SK-N-SH treated with all-trans-retinoic acid at 6 μM for 48 hours (cell line): ENCODE measurements around the gene VAC14.

ENCODE experiments used
- ATAC-seq: fragments of 200-7000 bp; cut with Tn5 transposase; 3 replicates; pipeline ENCODE4 v1.9.1; 2020; ENCODE audit warnings: mild to moderate bottlenecking, moderate library complexity
- ARNTL ChIP-seq: fragments of 450-650 bp; formaldehyde crosslinking; IDR thresholded peaks from 2 replicates; pipeline ENCODE4 v1.5.0; 2020; ENCODE audit warnings: low read depth, mild to moderate bottlenecking, moderate library complexity, borderline replicate concordance
- CSDC2 ChIP-seq: fragments of 250-450 bp; sonication (Bioruptor Pico); IDR thresholded peaks from 2 replicates; pipeline ENCODE4 v1.5.0; 2020; ENCODE audit warnings: mild to moderate bottlenecking, moderate library complexity
- CSRNP3 ChIP-seq: fragments of 250-450 bp; sonication (Bioruptor Pico); IDR thresholded peaks from 2 replicates; pipeline ENCODE4 v1.5.1; 2021; ENCODE audit warnings: mild to moderate bottlenecking, moderate library complexity
- ESRRG ChIP-seq: fragments of 250-450 bp; sonication (Bioruptor Pico); IDR thresholded peaks from 2 replicates; pipeline ENCODE4 v1.6.1; 2021; ENCODE audit warnings: mild to moderate bottlenecking
- GLIS3 ChIP-seq: fragments of 250-450 bp; sonication (Bioruptor Pico); IDR thresholded peaks from 2 replicates; pipeline ENCODE4 v1.5.0; 2020; ENCODE audit warnings: mild to moderate bottlenecking, moderate library complexity
- ISL1 ChIP-seq: fragments of 250-450 bp; sonication (Bioruptor Pico); IDR thresholded peaks from 2 replicates; pipeline ENCODE4 v2.1.2; 2022; ENCODE audit warnings: mild to moderate bottlenecking, moderate library complexity
- OSR1 ChIP-seq: fragments of 250-450 bp; sonication (Bioruptor Pico); IDR thresholded peaks from 2 replicates; pipeline ENCODE4 v1.8.0; 2022; ENCODE audit warnings: moderate library complexity, mild to moderate bottlenecking, inconsistent platforms
- PATZ1 ChIP-seq: fragments of 250-450 bp; sonication (Bioruptor Pico); IDR thresholded peaks from 2 replicates; pipeline ENCODE4 v1.8.0; 2020; ENCODE audit warnings: mild to moderate bottlenecking, moderate library complexity, borderline replicate concordance
- POU6F1 ChIP-seq: fragments of 250-450 bp; sonication (Bioruptor Pico); IDR thresholded peaks from 2 replicates; pipeline ENCODE4 v1.8.0; 2021; ENCODE audit warnings: low read depth, mild to moderate bottlenecking, moderate library complexity, borderline replicate concordance
- PPARA ChIP-seq: fragments of 250-450 bp; sonication (Bioruptor Pico); IDR thresholded peaks from 2 replicates; pipeline ENCODE4 v1.5.0; 2020; ENCODE audit warnings: mild to moderate bottlenecking, borderline replicate concordance
- RARB ChIP-seq: fragments of 250-450 bp; sonication (Bioruptor Pico); IDR thresholded peaks from 2 replicates; pipeline ENCODE4 v1.8.0; 2021; ENCODE audit warnings: mild to moderate bottlenecking, moderate library complexity
- SNAI2 ChIP-seq: fragments of 250-450 bp; sonication (Bioruptor Pico); IDR thresholded peaks from 2 replicates; pipeline ENCODE4 v1.5.0; 2020; ENCODE audit warnings: mild to moderate bottlenecking, moderate library complexity
- TCF4 ChIP-seq: fragments of 250-450 bp; sonication (Bioruptor Pico); IDR thresholded peaks from 2 replicates; pipeline ENCODE4 v1.8.0; 2021; ENCODE audit warnings: mild to moderate bottlenecking, moderate library complexity, borderline replicate concordance
- TOX ChIP-seq: fragments of 250-450 bp; sonication (Bioruptor Pico); IDR thresholded peaks from 2 replicates; pipeline ENCODE4 v1.8.0; 2021; ENCODE audit warnings: mild to moderate bottlenecking, moderate library complexity, borderline replicate concordance
- ZC3H10 ChIP-seq: fragments of 250-450 bp; sonication (Bioruptor Pico); IDR thresholded peaks from 2 replicates; pipeline ENCODE4 v1.5.1; 2021; ENCODE audit warnings: mild to moderate bottlenecking, moderate library complexity
- ZFP3 ChIP-seq: fragments of 250-450 bp; sonication (Bioruptor Pico); IDR thresholded peaks from 2 replicates; pipeline ENCODE4 v1.5.0; 2020; ENCODE audit warnings: mild to moderate bottlenecking, moderate library complexity
- ZFP30 ChIP-seq: fragments of 450-650 bp; formaldehyde crosslinking; IDR thresholded peaks from 2 replicates; pipeline ENCODE4 v1.5.0; 2022; ENCODE audit warnings: mild to moderate bottlenecking, moderate library complexity
- ZNF565 ChIP-seq: fragments of 450-650 bp; formaldehyde crosslinking; conservative IDR thresholded peaks from 2 replicates; pipeline ENCODE4 v1.5.0; 2020; ENCODE audit warnings: low read depth, mild to moderate bottlenecking, moderate library complexity
- ZNF70 ChIP-seq: fragments of 450-650 bp; formaldehyde crosslinking; IDR thresholded peaks from 2 replicates; pipeline ENCODE4 v1.5.0; 2020; ENCODE audit warnings: mild to moderate bottlenecking, moderate library complexity
- ZNF8 ChIP-seq: fragments of 450-650 bp; formaldehyde crosslinking; IDR thresholded peaks from 2 replicates; pipeline ENCODE4 v1.5.0; 2020; ENCODE audit warnings: mild to moderate bottlenecking, moderate library complexity
- TF ChIP-seq, protein P1 (sequence below): fragments of 250-450 bp; sonication (Bioruptor Pico); IDR thresholded peaks from 2 replicates; pipeline ENCODE4 v1.5.0; 2020; ENCODE audit warnings: mild to moderate bottlenecking, moderate library complexity
- TF ChIP-seq, protein P2 (sequence below): fragments of 250-450 bp; sonication (Bioruptor Pico); IDR thresholded peaks from 2 replicates; pipeline ENCODE4 v1.5.1; 2020; ENCODE audit warnings: low read depth, mild to moderate bottlenecking, moderate library complexity

VAC14 gene

GRCh38 chr16:70746708-70747424 lies 54.1 kb downstream of the VAC14 start:
- TF ChIP-seq ZNF70 (CRISPR knock-in tag): no peak
- peak; percentile 42; the same call in 1 of the 2 replicates for TF ChIP-seq PATZ1 (CRISPR knock-in tag)
- peak; percentile 84 for ATAC-seq

DNA sequence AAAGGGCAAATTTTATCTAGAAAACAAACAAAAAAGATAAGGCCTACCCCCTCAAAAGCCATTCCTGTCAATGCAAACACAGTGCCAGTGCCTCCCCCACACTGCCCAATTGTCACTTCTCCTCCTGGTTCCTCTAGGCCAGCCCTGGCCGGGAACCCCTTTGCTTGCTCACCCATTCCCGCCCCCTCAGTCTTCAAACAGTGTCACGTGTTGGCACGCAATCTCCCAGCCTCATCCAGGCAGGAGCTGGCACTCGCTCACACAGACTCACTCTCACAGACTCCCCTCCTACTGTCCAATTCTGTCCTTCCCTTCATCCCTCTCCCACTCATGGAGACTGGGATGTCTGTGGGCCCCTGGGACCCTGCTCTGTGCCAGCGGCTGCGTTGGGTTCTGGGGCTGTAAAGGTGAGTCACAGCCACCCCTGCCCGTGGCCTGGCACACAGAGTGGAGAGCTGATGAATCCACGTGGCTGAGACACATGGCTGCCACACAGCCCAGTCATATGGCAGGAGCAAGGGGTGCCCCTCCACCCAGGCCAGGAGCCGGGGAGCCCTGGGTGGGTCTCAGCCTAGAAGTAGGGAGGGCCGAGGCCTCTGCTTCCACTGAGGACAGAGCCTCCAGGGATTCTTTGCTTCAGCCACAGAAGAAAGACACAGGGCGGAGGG lies 54.8 kb downstream of the VAC14 start:
- peak; percentile 78 for ATAC-seq
- no peak for TF ChIP-seq ZFP30 (CRISPR knock-in tag)
- TF ChIP-seq ZFP3 (CRISPR knock-in tag): peak; percentile 61; the same call in 1 of the 2 replicates
- TF ChIP-seq, protein P1, sequence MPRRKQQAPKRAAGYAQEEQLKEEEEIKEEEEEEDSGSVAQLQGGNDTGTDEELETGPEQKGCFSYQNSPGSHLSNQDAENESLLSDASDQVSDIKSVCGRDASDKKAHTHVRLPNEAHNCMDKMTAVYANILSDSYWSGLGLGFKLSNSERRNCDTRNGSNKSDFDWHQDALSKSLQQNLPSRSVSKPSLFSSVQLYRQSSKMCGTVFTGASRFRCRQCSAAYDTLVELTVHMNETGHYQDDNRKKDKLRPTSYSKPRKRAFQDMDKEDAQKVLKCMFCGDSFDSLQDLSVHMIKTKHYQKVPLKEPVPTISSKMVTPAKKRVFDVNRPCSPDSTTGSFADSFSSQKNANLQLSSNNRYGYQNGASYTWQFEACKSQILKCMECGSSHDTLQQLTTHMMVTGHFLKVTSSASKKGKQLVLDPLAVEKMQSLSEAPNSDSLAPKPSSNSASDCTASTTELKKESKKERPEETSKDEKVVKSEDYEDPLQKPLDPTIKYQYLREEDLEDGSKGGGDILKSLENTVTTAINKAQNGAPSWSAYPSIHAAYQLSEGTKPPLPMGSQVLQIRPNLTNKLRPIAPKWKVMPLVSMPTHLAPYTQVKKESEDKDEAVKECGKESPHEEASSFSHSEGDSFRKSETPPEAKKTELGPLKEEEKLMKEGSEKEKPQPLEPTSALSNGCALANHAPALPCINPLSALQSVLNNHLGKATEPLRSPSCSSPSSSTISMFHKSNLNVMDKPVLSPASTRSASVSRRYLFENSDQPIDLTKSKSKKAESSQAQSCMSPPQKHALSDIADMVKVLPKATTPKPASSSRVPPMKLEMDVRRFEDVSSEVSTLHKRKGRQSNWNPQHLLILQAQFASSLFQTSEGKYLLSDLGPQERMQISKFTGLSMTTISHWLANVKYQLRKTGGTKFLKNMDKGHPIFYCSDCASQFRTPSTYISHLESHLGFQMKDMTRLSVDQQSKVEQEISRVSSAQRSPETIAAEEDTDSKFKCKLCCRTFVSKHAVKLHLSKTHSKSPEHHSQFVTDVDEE (CRISPR knock-in tag): no peak
- no peak for TF ChIP-seq ZNF8 (CRISPR knock-in tag)
- no peak for TF ChIP-seq CSDC2
- TF ChIP-seq ARNTL (CRISPR knock-in tag): no peak
- TF ChIP-seq GLIS3 (CRISPR knock-in tag): no peak
- no peak for TF ChIP-seq TOX (CRISPR knock-in tag)
- no peak for TF ChIP-seq ISL1 (CRISPR knock-in tag)
- TF ChIP-seq CSRNP3 (CRISPR knock-in tag): no peak
- TF ChIP-seq RARB (CRISPR knock-in tag): no peak
- 0 out of 2 replicates have a peak, but pooled peaks have one; percentile 63 for TF ChIP-seq SNAI2 (CRISPR knock-in tag)
- TF ChIP-seq TCF4 (CRISPR knock-in tag): no peak
- TF ChIP-seq, protein P2, sequence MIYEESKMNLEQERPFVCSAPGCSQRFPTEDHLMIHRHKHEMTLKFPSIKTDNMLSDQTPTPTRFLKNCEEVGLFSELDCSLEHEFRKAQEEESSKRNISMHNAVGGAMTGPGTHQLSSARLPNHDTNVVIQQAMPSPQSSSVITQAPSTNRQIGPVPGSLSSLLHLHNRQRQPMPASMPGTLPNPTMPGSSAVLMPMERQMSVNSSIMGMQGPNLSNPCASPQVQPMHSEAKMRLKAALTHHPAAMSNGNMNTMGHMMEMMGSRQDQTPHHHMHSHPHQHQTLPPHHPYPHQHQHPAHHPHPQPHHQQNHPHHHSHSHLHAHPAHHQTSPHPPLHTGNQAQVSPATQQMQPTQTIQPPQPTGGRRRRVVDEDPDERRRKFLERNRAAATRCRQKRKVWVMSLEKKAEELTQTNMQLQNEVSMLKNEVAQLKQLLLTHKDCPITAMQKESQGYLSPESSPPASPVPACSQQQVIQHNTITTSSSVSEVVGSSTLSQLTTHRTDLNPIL (CRISPR knock-in tag): no peak

DNA sequence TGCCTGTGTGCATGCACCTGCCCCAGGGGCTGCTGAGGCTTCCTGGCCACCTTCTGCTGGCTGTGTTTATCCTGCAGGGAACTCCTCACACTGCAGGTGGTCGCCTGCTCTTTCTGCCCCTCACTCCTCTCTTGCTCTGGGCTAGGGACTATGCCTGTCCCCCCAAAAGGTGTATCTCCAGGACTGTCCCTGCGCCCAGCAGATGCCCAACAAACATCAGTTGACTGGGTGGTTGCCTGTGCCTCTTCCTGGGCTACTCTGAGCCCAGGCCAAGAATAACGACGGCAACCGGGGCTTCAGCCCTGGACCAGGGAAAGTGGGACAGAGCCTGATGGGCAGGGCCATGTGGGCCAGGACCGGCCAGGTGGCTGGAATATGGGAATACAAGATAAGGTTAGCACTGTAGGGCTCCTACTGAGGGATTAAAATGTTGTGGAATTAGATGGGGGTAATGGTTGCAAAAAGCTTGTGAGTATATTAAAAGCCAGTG lies 55.4 kb downstream of the VAC14 start:
- TF ChIP-seq TCF4 (CRISPR knock-in tag) (no peak), RARB (CRISPR knock-in tag) (no peak), PPARA (CRISPR knock-in tag) (no peak), POU6F1 (no peak), ZFP30 (CRISPR knock-in tag) (no peak), ISL1 (CRISPR knock-in tag) (no peak), ZNF8 (CRISPR knock-in tag) (no peak), ZNF565 (no peak), ZC3H10 (CRISPR knock-in tag) (no peak), TOX (CRISPR knock-in tag) (no peak), ESRRG (CRISPR knock-in tag) (no peak), SNAI2 (CRISPR knock-in tag) (no peak), OSR1 (CRISPR knock-in tag) (no peak), PATZ1 (CRISPR knock-in tag) (no peak), ZNF70 (CRISPR knock-in tag) (no peak), CSDC2 (no peak)
- ATAC-seq: no peak
